ENCODE data around the gene SMAD5. TPM values are rescaled to one million over a fixed set of nuclear protein-coding genes. Genes with fewer than 3 reads are reported as not detected.

The SMAD5 gene
- total and polyA plus RNA-seq, 2 of the 4 experiments (the other 2 are of a cell fraction) = 37.4 to 101 TPM

GRCh38 chr5:136188859-136189258 lies 56.2 kb downstream of the SMAD5 start:
- H2BK5ac ChIP-seq (ENCODE audit: low read depth, low read length, poor library complexity, severe bottlenecking) = no peak overlapping the region
- no peaks in the 10 kb centered on the region for H3K4me1 ChIP-seq (ENCODE audit: control insufficient read depth, insufficient read depth, low read length)
- H3K4ac ChIP-seq (ENCODE audit: low read depth, low read length) = no peak overlapping the region
- no peak overlapping the region for H4K5ac ChIP-seq (ENCODE audit: low read depth, low read length)
- no peak overlapping the region for H3K9ac ChIP-seq (ENCODE audit: low read depth, low read length)
- POLR2A ChIA-PET (ENCODE audit: unreplicated experiment) = no interaction called here
- CTCF ChIA-PET = no interaction called here
- no peak overlapping the region for H2AFZ ChIP-seq (replicated peaks; ENCODE audit: low read length, poor library complexity)
- in situ Hi-C loops (cut with MboI; ENCODE audit: low sequenced_read_pairs) = no loop called here
- no peak for TF ChIP-seq MAFK (IDR thresholded peaks at IDR 0.05; ENCODE audit: low read depth, low read length)
- TF ChIP-seq FOS (IDR thresholded peaks at IDR 0.05; ENCODE audit: low read depth, low read length) = no peak
- no peak for TF ChIP-seq MAZ (IDR thresholded peaks at IDR 0.05; ENCODE audit: borderline replicate concordance, low read depth, low read length)
- no peak for TF ChIP-seq RFX5 (IDR thresholded peaks at IDR 0.05; ENCODE audit: low read depth, low read length)
- TF ChIP-seq, protein P1, sequence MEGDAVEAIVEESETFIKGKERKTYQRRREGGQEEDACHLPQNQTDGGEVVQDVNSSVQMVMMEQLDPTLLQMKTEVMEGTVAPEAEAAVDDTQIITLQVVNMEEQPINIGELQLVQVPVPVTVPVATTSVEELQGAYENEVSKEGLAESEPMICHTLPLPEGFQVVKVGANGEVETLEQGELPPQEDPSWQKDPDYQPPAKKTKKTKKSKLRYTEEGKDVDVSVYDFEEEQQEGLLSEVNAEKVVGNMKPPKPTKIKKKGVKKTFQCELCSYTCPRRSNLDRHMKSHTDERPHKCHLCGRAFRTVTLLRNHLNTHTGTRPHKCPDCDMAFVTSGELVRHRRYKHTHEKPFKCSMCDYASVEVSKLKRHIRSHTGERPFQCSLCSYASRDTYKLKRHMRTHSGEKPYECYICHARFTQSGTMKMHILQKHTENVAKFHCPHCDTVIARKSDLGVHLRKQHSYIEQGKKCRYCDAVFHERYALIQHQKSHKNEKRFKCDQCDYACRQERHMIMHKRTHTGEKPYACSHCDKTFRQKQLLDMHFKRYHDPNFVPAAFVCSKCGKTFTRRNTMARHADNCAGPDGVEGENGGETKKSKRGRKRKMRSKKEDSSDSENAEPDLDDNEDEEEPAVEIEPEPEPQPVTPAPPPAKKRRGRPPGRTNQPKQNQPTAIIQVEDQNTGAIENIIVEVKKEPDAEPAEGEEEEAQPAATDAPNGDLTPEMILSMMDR (conservative IDR thresholded peaks at IDR 0.05; ENCODE audit: low read depth, low read length) = no peak
- no peak for TF ChIP-seq SMC3 (IDR thresholded peaks at IDR 0.05; ENCODE audit: low read depth, low read length)
- no peak for TF ChIP-seq MXI1 (IDR thresholded peaks at IDR 0.05; ENCODE audit: borderline replicate concordance, low read depth, low read length)
- TF ChIP-seq CEBPB (IDR thresholded peaks at IDR 0.05; ENCODE audit: low read depth, low read length) = no peak
- TF ChIP-seq CHD1 (IDR thresholded peaks at IDR 0.05; ENCODE audit: low read depth, low read length) = no peak
- no peak for TF ChIP-seq USF2 (IDR thresholded peaks at IDR 0.05; ENCODE audit: low read depth, low read length)
- TF ChIP-seq BHLHE40 (IDR thresholded peaks at IDR 0.05; ENCODE audit: low read depth, low read length) = no peak
- no peak for TF ChIP-seq RAD21 (IDR thresholded peaks at IDR 0.05; ENCODE audit: low read length)
- no peak for TF ChIP-seq RCOR1 (IDR thresholded peaks at IDR 0.05; ENCODE audit: insufficient replicate concordance, low read length)
- TF ChIP-seq POLR2A (IDR thresholded peaks at IDR 0.05; ENCODE audit: low read depth, low read length) = no peak
- no peak overlapping the region for H2AK9ac ChIP-seq (replicated peaks; ENCODE audit: low read depth, low read length, poor library complexity)
- H2BK20ac ChIP-seq (ENCODE audit: low read depth, low read length) = no peak overlapping the region
- no peaks in the 10 kb centered on the region; a peak in 1 of 4 replicates for H3K79me1 ChIP-seq (ENCODE audit: low read depth in 1 of 2, low read length in 2 of 2)
- H3K14ac ChIP-seq (replicated peaks; ENCODE audit: low read depth, low read length) = no peak overlapping the region
- no peak overlapping the region for H3K18ac ChIP-seq (ENCODE audit: low read depth, low read length)
- no peak for ATAC-seq (ENCODE audit: low read depth)
- H4K20me1 ChIP-seq (ENCODE audit: insufficient read depth, low read length) = peaks cover 13% of the 10 kb centered on the region
- H3K4me2 ChIP-seq (ENCODE audit: low read depth, low read length) = no peak overlapping the region
- no TSS peak for BruUV-seq (replicated peaks)
- no peak overlapping the region for H3K4me3 ChIP-seq (ENCODE audit: insufficient read depth, low read depth, low read length)
- peaks cover 6% of the 10 kb centered on the region; the same call in 1 of the 2 replicates for H3K9me1 ChIP-seq (ENCODE audit: insufficient read depth, low read length)
- peaks cover 31% of the 10 kb centered on the region for H3K27me3 ChIP-seq (ENCODE audit: control insufficient read depth, insufficient read depth, low read length)
- peaks cover 10% of the 10 kb centered on the region for H3K36me3 ChIP-seq (ENCODE audit: control insufficient read depth, insufficient read depth, low read length)
- no peak overlapping the region for H3K56ac ChIP-seq (ENCODE audit: extremely low read depth, insufficient read depth, low read length)
- WGBS, 2 experiments (ENCODE audit: extremely low coverage in 2 of 2, insufficient read length in 1 of 2) = 100% methylated on average over 5 of the region's 7 CpGs; no CpG with 5 or more reads in 1 of the 2 experiments
- no peak for DNase-seq
- H3K27ac ChIP-seq (ENCODE audit: insufficient read depth, low read length) = no peak overlapping the region
- no peak overlapping the region for H2BK120ac ChIP-seq (ENCODE audit: low read depth, low read length)
- intact Hi-C loops (cut with micrococcal nuclease) = no loop called here
- H3K23ac ChIP-seq (ENCODE audit: low read depth, low read length) = no peak overlapping the region
- H4K91ac ChIP-seq (ENCODE audit: insufficient read depth, low read depth, low read length) = no peak overlapping the region
- H2BK15ac ChIP-seq (ENCODE audit: low read depth, low read length) = no peak overlapping the region
- H2AK5ac ChIP-seq (ENCODE audit: low read depth, low read length) = no peak overlapping the region
- dilution Hi-C loops (cut with HindIII; ENCODE audit: low sequenced_read_pairs, unreplicated experiment) = no loop called here
- H4K8ac ChIP-seq (ENCODE audit: low read depth in 2 of 2, low read length in 2 of 2) = no peak overlapping the region
- H3K9me3 ChIP-seq (ENCODE audit: control insufficient read depth, insufficient read depth, low read length) = no peaks in the 10 kb centered on the region
